Esophagus squamous epithelium (tissue), 5 donors: Measurements from ENCODE around the gene OR1J1. TPM values are rescaled to one million over a fixed set of nuclear protein-coding genes. Genes with fewer than 3 reads are reported as not detected.

Experiments
- DNase-seq: peaks from one replicate; lab custom pipeline; 2025; lab: John Stamatoyannopoulos, UW
- H3K27ac ChIP-seq, 4 donors: fragments of 200-600 bp; sonication (generic); one replicate each; pipeline ENCODE4 v1.5.1; 2016 to 2019; ENCODE audit warnings: mild to moderate bottlenecking in 1 of 4
- H3K27me3 ChIP-seq, 4 donors: fragments of 200-600 bp; sonication (generic); 1 replicate in 3 of 4; 2 replicates in 1 of 4; pipeline versions ENCODE4 v1.5.1 to v1.6.0; 2017 to 2021; ENCODE audit warnings: antibody characterized with exemption in 1 of 4
- H3K36me3 ChIP-seq, 3 donors: fragments of 200-600 bp; sonication (generic); one replicate each; pipeline ENCODE4 v1.5.1; 2016 to 2019
- H3K4me1 ChIP-seq, 3 donors: fragments of 200-600 bp; sonication (generic); one replicate each; pipeline ENCODE4 v1.5.1; 2017 to 2019
- H3K4me3 ChIP-seq, 4 donors: fragments of 200-600 bp; sonication (generic); 1 replicate in 3 of 4; 2 replicates in 1 of 4; pipeline ENCODE4 v1.5.1; 2016 to 2019; ENCODE audit warnings: mild to moderate bottlenecking in 2 of 4, moderate library complexity in 1 of 4
- H3K9me3 ChIP-seq, 3 donors: fragments of 200-600 bp; sonication (generic); one replicate each; pipeline ENCODE4 v1.5.1; 2016 to 2019
- POLR2A ChIP-seq, 4 donors: fragments of 450-650 bp; IDR thresholded peaks; one replicate each; pipeline ENCODE4 v1.6.1; 2017; ENCODE audit warnings: antibody characterized with exemption in 4 of 4, mild to moderate bottlenecking in 4 of 4, moderate library complexity in 3 of 4
- WGBS, 2 donors: methylation state at CpG; one replicate each; pipeline ENCODE4 v1.1.5; 2018; 5-methylcytosine and 5-hydroxymethylcytosine counted together
- intact Hi-C: fragments of 100-400 bp; cut with DNase I; formaldehyde crosslinking; loops from one replicate; pipeline ENCODE4 v1.15.0; 2022
- total RNA-seq, 4 donors: library from RNA; depleted of rRNA; stranded (reverse); fragments of >200 nt; gene quantifications; one replicate each; pipeline ENCODE4 v1.1.0, GENCODE V29; 2016
- TF ChIP-seq, protein P1 (sequence below), 6 experiments: fragments of 450-650 bp in 4 of 6; fragments of 200-600 bp in 2 of 6; sonication (generic) in 2 of 6; IDR thresholded peaks; one replicate each; pipeline ENCODE4 v1.5.1; 2016 to 2019; ENCODE audit warnings: antibody characterized with exemption in 6 of 6, mild to moderate bottlenecking in 4 of 6, moderate library complexity in 4 of 6
- donor health status: DM: yes; HTN: yes; CAD: no.

OR1J1 gene
- total RNA-seq, 4 donors from 2014 or later: not detected

- DNase-seq: no peak
- TF ChIP-seq, protein P1, sequence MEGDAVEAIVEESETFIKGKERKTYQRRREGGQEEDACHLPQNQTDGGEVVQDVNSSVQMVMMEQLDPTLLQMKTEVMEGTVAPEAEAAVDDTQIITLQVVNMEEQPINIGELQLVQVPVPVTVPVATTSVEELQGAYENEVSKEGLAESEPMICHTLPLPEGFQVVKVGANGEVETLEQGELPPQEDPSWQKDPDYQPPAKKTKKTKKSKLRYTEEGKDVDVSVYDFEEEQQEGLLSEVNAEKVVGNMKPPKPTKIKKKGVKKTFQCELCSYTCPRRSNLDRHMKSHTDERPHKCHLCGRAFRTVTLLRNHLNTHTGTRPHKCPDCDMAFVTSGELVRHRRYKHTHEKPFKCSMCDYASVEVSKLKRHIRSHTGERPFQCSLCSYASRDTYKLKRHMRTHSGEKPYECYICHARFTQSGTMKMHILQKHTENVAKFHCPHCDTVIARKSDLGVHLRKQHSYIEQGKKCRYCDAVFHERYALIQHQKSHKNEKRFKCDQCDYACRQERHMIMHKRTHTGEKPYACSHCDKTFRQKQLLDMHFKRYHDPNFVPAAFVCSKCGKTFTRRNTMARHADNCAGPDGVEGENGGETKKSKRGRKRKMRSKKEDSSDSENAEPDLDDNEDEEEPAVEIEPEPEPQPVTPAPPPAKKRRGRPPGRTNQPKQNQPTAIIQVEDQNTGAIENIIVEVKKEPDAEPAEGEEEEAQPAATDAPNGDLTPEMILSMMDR (IDR thresholded peaks at IDR 0.05): no peak
- TF ChIP-seq POLR2A (IDR thresholded peaks at IDR 0.05): no peak
- H3K4me3 ChIP-seq: no peak overlapping the region
- peaks cover 0 to 7% (median 0%) of the 10 kb centered on the region in 3 donors for H3K4me1 ChIP-seq
- no peak overlapping the region for H3K27ac ChIP-seq
- intact Hi-C loops: loop anchor here (5.0 to 10.0 kb wide), 2 partner anchors 91 to 329 kb away; no protein-coding TSS in a partner anchor
- no peaks in the 10 kb centered on the region for H3K27me3 ChIP-seq
- H3K9me3 ChIP-seq: no peaks in the 10 kb centered on the region
- 57 to 71% methylated on average over 2 of the region's 2 CpGs for WGBS, 2 donors
- H3K36me3 ChIP-seq: no peaks in the 10 kb centered on the region
These were observed 24.0 kb downstream of the OR1J1 start for GRCh38 chr9:122453677-122454135.

GRCh38 chr9:122446819-122447484 lies 30.8 kb downstream of the OR1J1 start:
- no peak for DNase-seq
- TF ChIP-seq, protein P1 (IDR thresholded peaks at IDR 0.05): no peak
- no peak for TF ChIP-seq POLR2A (IDR thresholded peaks at IDR 0.05)

DNA sequence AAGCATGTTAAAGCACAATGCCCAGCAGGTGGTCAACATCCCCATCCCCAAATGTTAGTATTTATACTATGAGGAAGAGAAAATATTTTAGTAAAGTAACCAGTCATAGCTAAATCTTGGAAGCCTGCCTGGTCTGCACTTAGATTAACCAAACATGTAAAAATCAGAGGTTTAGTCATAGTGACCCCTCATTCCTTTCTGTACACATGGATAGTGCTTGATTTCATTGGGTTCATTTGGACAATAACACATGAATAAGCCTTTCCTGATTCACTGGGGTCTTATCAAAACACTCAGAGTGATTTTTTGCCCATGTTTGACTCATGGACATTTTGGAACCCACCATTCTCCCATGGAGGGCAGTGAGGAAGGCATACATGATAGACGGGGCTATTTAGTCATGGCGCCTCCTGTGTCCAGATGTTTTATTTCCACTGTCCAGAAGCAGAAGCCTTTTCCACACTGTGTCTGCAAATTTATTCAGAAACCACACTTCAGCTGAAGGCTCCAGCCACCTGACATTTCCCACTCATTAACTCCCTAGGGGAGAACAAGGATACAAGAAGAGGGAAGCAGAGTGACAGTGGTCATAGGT lies 32.5 kb downstream of the OR1J1 start:
- DNase-seq: no peak
- WGBS, 2 donors: 63 to 71% methylated on average over 2 of the region's 2 CpGs
- intact Hi-C loops: no loop called here

More at GRCh38 chr9:122446819-122447484, 30.8 kb downstream of the OR1J1 start:
- H3K36me3 ChIP-seq: no peaks in the 10 kb centered on the region
- H3K4me1 ChIP-seq: no peaks in the 10 kb centered on the region
- intact Hi-C loops: no loop called here
- H3K4me3 ChIP-seq: no peak overlapping the region
- no peaks in the 10 kb centered on the region for H3K27me3 ChIP-seq
- H3K27ac ChIP-seq: no peak overlapping the region
- WGBS, 2 donors: 48 to 65% methylated on average over 3 of the region's 3 CpGs
- H3K9me3 ChIP-seq: no peaks in the 10 kb centered on the region

GRCh38 chr9:122444041-122444733 lies 33.5 kb downstream of the OR1J1 start:
- Histone ChIP-seq H3K36me3 (no peaks in the 10 kb centered on the region), H3K27me3 (no peaks in the 10 kb centered on the region), H3K4me1 (no peaks in the 10 kb centered on the region), H3K27ac (no peak overlapping the region), H3K4me3 (no peak overlapping the region), H3K9me3 (no peaks in the 10 kb centered on the region)
- 48 to 58% methylated on average over 5 of the region's 5 CpGs for WGBS, 2 donors
- no peak for TF ChIP-seq POLR2A (IDR thresholded peaks at IDR 0.05)
- TF ChIP-seq, protein P1 (IDR thresholded peaks at IDR 0.05): no peak
- DNase-seq: no peak
- intact Hi-C loops: no loop called here

More for the DNA sequence above, 32.5 kb downstream of the OR1J1 start:
- H3K9me3 ChIP-seq: no peaks in the 10 kb centered on the region
- peak overlapping the region in 1 of 4 donors; percentile 5 for H3K27ac ChIP-seq
- no peak overlapping the region for H3K4me3 ChIP-seq
- H3K4me1 ChIP-seq: no peaks in the 10 kb centered on the region
- no peak for TF ChIP-seq POLR2A (IDR thresholded peaks at IDR 0.05)
- TF ChIP-seq, protein P1 (IDR thresholded peaks at IDR 0.05): no peak
- H3K36me3 ChIP-seq: no peaks in the 10 kb centered on the region
- H3K27me3 ChIP-seq: no peaks in the 10 kb centered on the region

- Histone ChIP-seq H3K27me3 (no peaks in the 10 kb centered on the region), H3K9me3 (no peaks in the 10 kb centered on the region), H3K4me1 (no peaks in the 10 kb centered on the region), H3K27ac (no peak overlapping the region), H3K36me3 (no peaks in the 10 kb centered on the region), H3K4me3 (no peak overlapping the region)
- WGBS, 2 donors: 88 to 90% methylated on average over 1 of the region's 1 CpG
- DNase-seq: no peak
- TF ChIP-seq, protein P1 (IDR thresholded peaks at IDR 0.05): no peak
- intact Hi-C loops: no loop called here
These were observed 35.2 kb downstream of the OR1J1 start for GRCh38 chr9:122442568-122442967.
